ENCODE results near the gene PANX1.

DNA sequence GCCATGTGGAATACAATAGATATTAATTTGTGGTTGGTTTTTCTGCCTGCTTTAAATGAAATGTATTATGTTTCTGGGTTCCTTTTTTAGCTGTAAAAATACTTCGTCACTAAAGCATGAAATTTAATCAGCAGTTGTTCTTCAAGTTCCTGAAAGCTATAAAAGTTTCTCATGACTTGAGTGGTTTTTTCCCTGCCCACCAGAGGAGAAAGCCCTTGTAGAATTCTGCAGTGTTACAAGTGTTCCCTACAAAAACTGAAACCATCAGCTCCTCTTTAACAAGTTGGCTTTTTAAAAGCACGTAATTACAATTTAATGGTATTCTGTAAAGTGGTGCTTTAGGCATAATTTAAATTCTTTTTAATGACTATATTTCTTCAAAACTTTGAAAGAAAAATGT lies 56.2 kb downstream of the PANX1 start:
- TF ChIP-seq CTCF (IDR thresholded peaks at IDR 0.05) (no peak), POLR2A (IDR thresholded peaks at IDR 0.05) (no peak)

All from adrenal gland (tissue), 5 donors.